ENCODE data around the gene HCRTR1. TPM values are rescaled to one million over a fixed set of nuclear protein-coding genes. Genes with fewer than 3 reads are reported as not detected.

Gene HCRTR1
- total and polyA plus RNA-seq, 2 of the 8 experiments (the other 6 are each of a cell fraction or from before 2014, with no cell fraction given): 0.35 to 0.39 TPM

- no peak overlapping the region for H3K4ac ChIP-seq (replicated peaks; ENCODE audit: insufficient read length, low read depth, low read length)
- no peak overlapping the region for H3K4me3 ChIP-seq (ENCODE audit: extremely low read depth in 1 of 4, insufficient read depth in 2 of 4, low read depth in 3 of 4, low read length in 4 of 4)
- no peak overlapping the region; the same call in 1 of the 2 replicates for H3K27ac ChIP-seq (ENCODE audit: low read depth, low read length)
- H3K9ac ChIP-seq (replicated peaks in 1 of 4; ENCODE audit: extremely low read depth in 1 of 4, low read depth in 3 of 4, low read length in 3 of 4): peak overlapping the region in 1 of 4 experiments; percentile 10; a peak in 2 of 7 replicates
- 81% methylated on average over 4 of the region's 4 CpGs; no CpG with 5 or more reads in 1 of the 2 experiments for WGBS, 2 experiments (ENCODE audit: extremely low coverage in 1 of 2, insufficient coverage in 1 of 2, insufficient read length in 1 of 2, insufficient replicate concordance in 2 of 2, low coverage in 1 of 2, low lambda C conversion rate in 2 of 2, missing lambda C conversion rate in 1 of 2)
- H3K9me3 ChIP-seq (ENCODE audit: insufficient read depth in 2 of 2, low read depth in 1 of 2, low read length in 1 of 2): no peaks in the 10 kb centered on the region
- no peak overlapping the region; the same call in 1 of the 2 replicates for H2BK15ac ChIP-seq (ENCODE audit: low read length)
- H2BK120ac ChIP-seq (replicated peaks; ENCODE audit: low read depth, low read length): no peak overlapping the region
- peak overlapping the region; percentile 42 for H2BK5ac ChIP-seq (ENCODE audit: low read depth, low read length)
- peaks cover 0 to 1% of the 10 kb centered on the region in 2 experiments for H4K20me1 ChIP-seq (replicated peaks in 1 of 2; ENCODE audit: control insufficient read depth in 1 of 2, insufficient read depth in 2 of 2, low read length in 2 of 2)
- peaks cover 5 to 17% (median 6%) of the 10 kb centered on the region in 4 experiments for H3K4me1 ChIP-seq (replicated peaks in 1 of 4; ENCODE audit: control insufficient read depth in 3 of 4, insufficient read depth in 4 of 4, low read length in 3 of 4)
- H2AK5ac ChIP-seq (ENCODE audit: low read depth, low read length): peak overlapping the region; percentile 54; the same call in 1 of the 2 replicates
- ChIA-PET CTCF (ENCODE audit: partially characterized antibody) (interaction anchor here (0.9 to 4.0 kb wide), 11 partner anchors 9 to 148 kb away, joined by 3 to 16 read pairs (median 5); no protein-coding TSS in a partner anchor), POLR2A (ENCODE audit: partially characterized antibody) (interaction anchor here (0.7 to 2.2 kb wide), 5 partner anchors 12 to 824 kb away, joined by 3 to 7 read pairs (median 3); no protein-coding TSS in a partner anchor)
- no peak overlapping the region for H4K8ac ChIP-seq (ENCODE audit: extremely low read depth, insufficient read depth, low read length)
- no peaks in the 10 kb centered on the region for H3K36me3 ChIP-seq (ENCODE audit: control insufficient read depth in 2 of 4, insufficient read depth in 4 of 4, low read length in 3 of 4)
- no peak overlapping the region for H3K18ac ChIP-seq (ENCODE audit: extremely low read depth, low read length)
- H3K56ac ChIP-seq (replicated peaks; ENCODE audit: insufficient read length, low read depth, low read length): no peak overlapping the region
- peaks cover 9% of the 10 kb centered on the region; the same call in 1 of the 2 replicates for H3K79me1 ChIP-seq (ENCODE audit: low read depth, low read length)
- H4K91ac ChIP-seq (replicated peaks; ENCODE audit: insufficient read length, low read length): no peak overlapping the region
- H3K23ac ChIP-seq (ENCODE audit: insufficient read length): no peak overlapping the region
- H3K14ac ChIP-seq (ENCODE audit: insufficient read length): no peak overlapping the region
- peak overlapping the region in 1 of 2 experiments; percentile 5; a peak in 2 of 4 replicates for H3K4me2 ChIP-seq (ENCODE audit: insufficient read depth in 1 of 2, low read depth in 2 of 2, low read length in 2 of 2)
- H3K23me2 ChIP-seq (ENCODE audit: low read depth, low read length): peaks cover 9% of the 10 kb centered on the region
- no peak overlapping the region for H2AFZ ChIP-seq (ENCODE audit: low read length)
- H4K5ac ChIP-seq (ENCODE audit: insufficient read length, low read depth, low read length): no peak overlapping the region
- no peak overlapping the region for H2BK20ac ChIP-seq (ENCODE audit: low read length)
- H3K27me3 ChIP-seq (replicated peaks in 1 of 4; ENCODE audit: control insufficient read depth in 3 of 4, extremely low read depth in 1 of 4, insufficient read depth in 3 of 4, low read length in 3 of 4): no peaks in the 10 kb centered on the region
- FAIRE-seq (no peak), DNase-seq (ENCODE audit: low read depth in 1 of 2, low spot score in 2 of 2) (no peak)
- H3K79me2 ChIP-seq (ENCODE audit: control insufficient read depth in 1 of 2, insufficient read depth in 2 of 2, low read length in 2 of 2): peaks cover 3 to 67% of the 10 kb centered on the region in 2 experiments; a peak in 2 of 4 replicates
- H2BK12ac ChIP-seq (ENCODE audit: low read depth, low read length): no peak overlapping the region
- no peak for TF ChIP-seq HDAC2 (IDR thresholded peaks at IDR 0.05; ENCODE audit: borderline replicate concordance in 1 of 2, low read depth in 2 of 2, low read length in 2 of 2)
- no peak for TF ChIP-seq KDM5A (IDR thresholded peaks at IDR 0.05; ENCODE audit: low read length)
- TF ChIP-seq SP1 (IDR thresholded peaks at IDR 0.05; ENCODE audit: low read depth, low read length): no peak
- no peak for TF ChIP-seq USF2 (IDR thresholded peaks at IDR 0.05; ENCODE audit: low read length)
- no peak for TF ChIP-seq BRCA1 (IDR thresholded peaks at IDR 0.05; ENCODE audit: low read depth, low read length)
- TF ChIP-seq SRF (IDR thresholded peaks at IDR 0.05; ENCODE audit: low read depth, low read length): no peak
- no peak for TF ChIP-seq SIN3A (conservative IDR thresholded peaks at IDR 0.05 in 1 of 2, IDR thresholded peaks at IDR 0.05 in 1 of 2; ENCODE audit: low read depth in 1 of 2, low read length in 2 of 2)
- no peak for TF ChIP-seq CTBP2 (IDR thresholded peaks at IDR 0.05; ENCODE audit: borderline replicate concordance, insufficient read depth, insufficient read length, low read length)
- TF ChIP-seq BACH1 (IDR thresholded peaks at IDR 0.05; ENCODE audit: low read length): no peak
- TF ChIP-seq TAF7 (optimal IDR thresholded peaks at IDR 0.05; ENCODE audit: borderline replicate concordance, low read depth, low read length): no peak
Measured at GRCh38 chr1:31640964-31641363, 23.5 kb downstream of the HCRTR1 start.
